H9 (cell line): ENCODE data around the gene GSAP. TPM values are rescaled to one million over a fixed set of nuclear protein-coding genes. Genes with fewer than 3 reads are reported as not detected.

Experiments used
- DNase-seq: peaks from one replicate; pipeline ENCODE4 v3.0.0-alpha.2; 2017
- H2AFZ ChIP-seq: one replicate; pipeline ENCODE4 v1.6.1; 2013; ENCODE audit warnings: mild to moderate bottlenecking, low read length, control low read depth, moderate library complexity
- H2AK5ac ChIP-seq: 2 replicates; pipeline ENCODE4 v1.6.1; 2013; ENCODE audit warnings: low read length, control low read depth, mixed read lengths; ENCODE audit not compliant: insufficient read length
- H2BK120ac ChIP-seq: one replicate; pipeline ENCODE4 v1.6.1; 2013; ENCODE audit warnings: low read depth, mild to moderate bottlenecking, low read length, control low read depth, inconsistent platforms; ENCODE audit not compliant: poor library complexity, severe bottlenecking
- H2BK12ac ChIP-seq: 2 replicates; pipeline ENCODE4 v1.6.1; 2013; ENCODE audit warnings: low read length, control low read depth, mixed read lengths, low read depth; ENCODE audit not compliant: insufficient read length
- H2BK15ac ChIP-seq: 2 replicates; pipeline ENCODE4 v1.6.1; 2013; ENCODE audit warnings: low read depth, low read length, control low read depth
- H2BK20ac ChIP-seq: one replicate; pipeline ENCODE4 v1.6.1; 2013; ENCODE audit warnings: low read depth, mild to moderate bottlenecking, low read length, control low read depth, inconsistent platforms; ENCODE audit not compliant: poor library complexity, severe bottlenecking
- H2BK5ac ChIP-seq: 2 replicates; pipeline ENCODE4 v1.6.1; 2013; ENCODE audit warnings: low read length, control low read depth, mixed read lengths; ENCODE audit not compliant: insufficient read length
- H3K14ac ChIP-seq: 2 replicates; pipeline ENCODE4 v1.6.1; 2013; ENCODE audit warnings: low read length, control low read depth; ENCODE audit not compliant: insufficient read depth
- H3K18ac ChIP-seq: 2 replicates; pipeline ENCODE4 v1.6.1; 2013; ENCODE audit warnings: low read depth, mild to moderate bottlenecking, mixed read lengths, low read length, control low read depth; ENCODE audit not compliant: insufficient read length
- H3K23ac ChIP-seq: 2 replicates; pipeline ENCODE4 v1.6.1; 2013; ENCODE audit warnings: low read length, control low read depth, mixed read lengths, low read depth; ENCODE audit not compliant: insufficient read length
- H3K23me2 ChIP-seq: 2 replicates; pipeline ENCODE4 v1.6.1; 2013; ENCODE audit warnings: low read depth, mild to moderate bottlenecking, mixed read lengths, low read length, control low read depth; ENCODE audit not compliant: insufficient read length, poor library complexity, severe bottlenecking
- H3K27ac ChIP-seq: 2 replicates; pipeline ENCODE4 v1.5.1; 2013; ENCODE audit warnings: low read length, control low read depth, mixed read lengths, low read depth; ENCODE audit not compliant: insufficient read length
- H3K27me3 ChIP-seq: 2 replicates; pipeline ENCODE4 v1.6.1; 2013; ENCODE audit warnings: low read length, control low read depth, inconsistent platforms; ENCODE audit not compliant: insufficient read depth
- H3K4ac ChIP-seq: 2 replicates; pipeline ENCODE4 v1.6.1; 2013; ENCODE audit warnings: low read depth, mild to moderate bottlenecking, control low read depth, inconsistent platforms, low read length, moderate library complexity
- H3K4me1 ChIP-seq: 2 replicates; pipeline ENCODE4 v1.6.1; 2013; ENCODE audit warnings: low read length, control low read depth, inconsistent platforms; ENCODE audit not compliant: insufficient read depth
- H3K4me2 ChIP-seq: 2 replicates; pipeline ENCODE4 v1.6.1; 2013; ENCODE audit warnings: low read length, control low read depth, mixed read lengths; ENCODE audit not compliant: insufficient read length, insufficient read depth
- H3K56ac ChIP-seq: 2 replicates; pipeline ENCODE4 v1.6.1; 2013; ENCODE audit warnings: low read depth, mild to moderate bottlenecking, mixed read lengths, low read length, control low read depth; ENCODE audit not compliant: insufficient read length
- H3K79me1 ChIP-seq: 2 replicates; pipeline ENCODE4 v1.6.1; 2013; ENCODE audit warnings: low read depth, mild to moderate bottlenecking, moderate library complexity, low read length, control low read depth, inconsistent platforms; ENCODE audit not compliant: insufficient read depth, poor library complexity, severe bottlenecking
- H3K79me2 ChIP-seq: 2 replicates; pipeline ENCODE4 v1.6.1; 2013; ENCODE audit warnings: low read length, control low read depth, inconsistent platforms; ENCODE audit not compliant: insufficient read depth
- H3K9ac ChIP-seq: 2 replicates; pipeline ENCODE4 v1.6.1; 2013; ENCODE audit warnings: low read length, control low read depth, mixed read lengths; ENCODE audit not compliant: insufficient read length; ENCODE audit errors: extremely low read depth
- H3K9me3 ChIP-seq: one replicate; pipeline ENCODE4 v1.6.1; 2013; ENCODE audit warnings: low read depth, low read length, inconsistent platforms; ENCODE audit not compliant: control insufficient read depth
- H3T11ph ChIP-seq: one replicate; pipeline ENCODE4 v1.6.1; 2013; ENCODE audit warnings: mild to moderate bottlenecking, low read length, control low read depth, inconsistent platforms
- H4K20me1 ChIP-seq: one replicate; pipeline ENCODE4 v1.6.1; 2013; ENCODE audit not compliant: control insufficient read depth, insufficient read length, insufficient read depth
- H4K5ac ChIP-seq: 2 replicates; pipeline ENCODE4 v1.6.1; 2013; ENCODE audit warnings: low read depth, mild to moderate bottlenecking, mixed read lengths, low read length, control low read depth; ENCODE audit not compliant: insufficient read length
- H4K8ac ChIP-seq: replicated peaks from 2 replicates; pipeline ENCODE4 v1.6.1; 2013; ENCODE audit warnings: low read length, control low read depth, mixed read lengths, low read depth; ENCODE audit not compliant: insufficient read length
- H4K91ac ChIP-seq: 2 replicates; pipeline ENCODE4 v1.6.1; 2013; ENCODE audit warnings: low read depth, mild to moderate bottlenecking, moderate library complexity, mixed read lengths, low read length, control low read depth; ENCODE audit not compliant: insufficient read length
- H3K27ac Mint-ChIP-seq, 3 experiments: 2 replicates in 2 of 3; 3 replicates in 1 of 3; pipeline ENCODE4 v1.8.0; 2020 to 2021; ENCODE audit warnings: mixed read lengths in 3 of 3, mild to moderate bottlenecking in 1 of 3, moderate library complexity in 1 of 3
- H3K27me3 Mint-ChIP-seq: 2 replicates; pipeline ENCODE4 v1.8.0; 2021; ENCODE audit warnings: low read depth, mild to moderate bottlenecking, moderate library complexity, mixed read lengths
- H3K36me3 Mint-ChIP-seq, 3 experiments: 2 replicates in 2 of 3; 3 replicates in 1 of 3; pipeline ENCODE4 v1.8.0; 2020 to 2021; ENCODE audit warnings: low read depth in 3 of 3, mixed read lengths in 3 of 3; ENCODE audit not compliant: insufficient read depth in 1 of 3
- H3K4me1 Mint-ChIP-seq, 2 experiments: 2 replicates each; pipeline ENCODE4 v1.8.0; 2020; ENCODE audit warnings: mixed read lengths in 2 of 2
- H3K4me3 Mint-ChIP-seq, 2 experiments: 2 replicates in 1 of 2; 3 replicates in 1 of 2; pipeline ENCODE4 v1.8.0; 2020 to 2021; ENCODE audit warnings: mild to moderate bottlenecking in 2 of 2, mixed read lengths in 2 of 2, moderate library complexity in 1 of 2
- H3K9me3 Mint-ChIP-seq, 2 experiments: 2 replicates in 1 of 2; 3 replicates in 1 of 2; pipeline ENCODE4 v1.8.0; 2020; ENCODE audit warnings: mild to moderate bottlenecking in 2 of 2, mixed read lengths in 2 of 2, moderate library complexity in 1 of 2
- WGBS: extraction: QIAGEN DNeasy Blood & Tissue Kit; methylation state at CpG from one replicate; pipeline ENCODE4 v1.1.7; 2013; ENCODE audit warnings: missing lambda C conversion rate, low lambda C conversion rate, mixed read lengths; ENCODE audit not compliant: insufficient read length; ENCODE audit errors: extremely low coverage; 5-methylcytosine and 5-hydroxymethylcytosine counted together
- total RNA-seq: library from RNA; stranded (reverse); gene quantifications from 2 replicates; pipeline ENCODE4 v1.2.1, GENCODE V29; 2021
- TF ChIP-seq, protein P1 (sequence below): fragments of 200-600 bp; sonication (generic); conservative IDR thresholded peaks from 3 replicates; pipeline ENCODE4 v1.8.0; 2021; ENCODE audit warnings: antibody characterized with exemption, mild to moderate bottlenecking

Gene GSAP
- total RNA-seq, 1 experiment from 2014 or later: 1.9 TPM

DNA sequence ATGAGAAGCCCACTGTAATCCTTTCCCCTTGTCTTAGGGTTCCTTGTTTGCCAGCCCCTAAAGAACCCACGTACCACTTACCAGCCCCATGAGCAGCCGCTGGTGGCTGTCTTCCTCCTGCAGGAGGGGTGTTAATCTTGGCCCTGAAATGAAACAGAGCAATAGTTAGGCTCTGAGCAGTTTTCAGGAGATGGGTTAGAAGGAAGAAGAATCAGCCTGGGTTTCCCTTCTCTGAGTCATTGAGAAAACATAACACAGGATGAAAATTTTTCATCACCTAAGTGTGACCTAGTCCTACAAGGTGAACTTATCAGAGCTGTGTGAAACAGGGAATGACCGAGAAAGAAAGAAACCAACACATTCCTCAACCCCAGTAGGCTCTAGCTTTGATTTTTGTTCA, 90.0 kb downstream of the GSAP start:
- Mint-ChIP-seq H3K4me3 (no peak overlapping the region), H3K4me1 (peaks cover 14 to 17% of the 10 kb centered on the region in 2 experiments), H3K36me3 (no peaks in the 10 kb centered on the region), H3K27ac (no peak overlapping the region), H3K27me3 (no peaks in the 10 kb centered on the region), H3K9me3 (no peaks in the 10 kb centered on the region)
- H3K27me3 ChIP-seq: no peaks in the 10 kb centered on the region
- H3K4ac ChIP-seq: no peak overlapping the region
- no peak overlapping the region for H2AFZ ChIP-seq
- TF ChIP-seq, protein P1, sequence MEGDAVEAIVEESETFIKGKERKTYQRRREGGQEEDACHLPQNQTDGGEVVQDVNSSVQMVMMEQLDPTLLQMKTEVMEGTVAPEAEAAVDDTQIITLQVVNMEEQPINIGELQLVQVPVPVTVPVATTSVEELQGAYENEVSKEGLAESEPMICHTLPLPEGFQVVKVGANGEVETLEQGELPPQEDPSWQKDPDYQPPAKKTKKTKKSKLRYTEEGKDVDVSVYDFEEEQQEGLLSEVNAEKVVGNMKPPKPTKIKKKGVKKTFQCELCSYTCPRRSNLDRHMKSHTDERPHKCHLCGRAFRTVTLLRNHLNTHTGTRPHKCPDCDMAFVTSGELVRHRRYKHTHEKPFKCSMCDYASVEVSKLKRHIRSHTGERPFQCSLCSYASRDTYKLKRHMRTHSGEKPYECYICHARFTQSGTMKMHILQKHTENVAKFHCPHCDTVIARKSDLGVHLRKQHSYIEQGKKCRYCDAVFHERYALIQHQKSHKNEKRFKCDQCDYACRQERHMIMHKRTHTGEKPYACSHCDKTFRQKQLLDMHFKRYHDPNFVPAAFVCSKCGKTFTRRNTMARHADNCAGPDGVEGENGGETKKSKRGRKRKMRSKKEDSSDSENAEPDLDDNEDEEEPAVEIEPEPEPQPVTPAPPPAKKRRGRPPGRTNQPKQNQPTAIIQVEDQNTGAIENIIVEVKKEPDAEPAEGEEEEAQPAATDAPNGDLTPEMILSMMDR: no peak
- no peak overlapping the region for H2BK20ac ChIP-seq
- no peak overlapping the region for H3K14ac ChIP-seq
- H2BK15ac ChIP-seq: no peak overlapping the region
- H3T11ph ChIP-seq: no peak overlapping the region
- H3K27ac ChIP-seq: no peak overlapping the region
- H3K18ac ChIP-seq: no peak overlapping the region
- no peak overlapping the region for H2BK5ac ChIP-seq
- H3K4me1 ChIP-seq: no peaks in the 10 kb centered on the region
- no peak overlapping the region for H2BK120ac ChIP-seq
- H4K20me1 ChIP-seq: no peaks in the 10 kb centered on the region
- no CpG with 5 or more reads among the region's 3 CpGs for WGBS
- no peak overlapping the region for H3K56ac ChIP-seq
- H3K4me2 ChIP-seq: no peak overlapping the region
- no peaks in the 10 kb centered on the region for H3K79me2 ChIP-seq
- H3K9me3 ChIP-seq: no peaks in the 10 kb centered on the region
- no peak overlapping the region for H2BK12ac ChIP-seq
- no peaks in the 10 kb centered on the region for H3K23me2 ChIP-seq
- H3K23ac ChIP-seq: no peak overlapping the region
- H3K9ac ChIP-seq: no peak overlapping the region
- no peak overlapping the region for H2AK5ac ChIP-seq
- no peak overlapping the region for H4K91ac ChIP-seq
- no peaks in the 10 kb centered on the region for H3K79me1 ChIP-seq
- no peak for DNase-seq
- H4K5ac ChIP-seq: no peak overlapping the region
- no peak overlapping the region for H4K8ac ChIP-seq
